ENCODE results near the gene DPF3.

DNA sequence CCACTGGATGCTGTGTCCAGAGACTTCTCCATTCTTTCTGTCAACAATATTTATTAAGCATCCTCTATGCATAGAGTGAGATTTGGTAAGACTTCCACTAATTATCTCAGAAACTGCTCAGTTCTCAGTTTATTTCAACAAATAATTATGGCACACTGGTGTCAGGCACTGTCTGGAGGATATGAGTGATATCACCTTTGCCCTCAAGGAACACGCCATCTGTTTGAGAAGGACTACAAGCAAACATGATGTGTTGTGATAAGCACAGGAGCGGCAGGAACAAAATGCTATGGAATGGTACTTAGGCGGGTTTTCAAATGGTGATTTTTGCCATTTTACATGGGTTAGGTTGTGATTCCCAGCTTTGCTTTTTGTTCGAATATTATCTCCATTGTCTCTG, 229.2 kb downstream of the DPF3 start:
- TF ChIP-seq, protein P1, sequence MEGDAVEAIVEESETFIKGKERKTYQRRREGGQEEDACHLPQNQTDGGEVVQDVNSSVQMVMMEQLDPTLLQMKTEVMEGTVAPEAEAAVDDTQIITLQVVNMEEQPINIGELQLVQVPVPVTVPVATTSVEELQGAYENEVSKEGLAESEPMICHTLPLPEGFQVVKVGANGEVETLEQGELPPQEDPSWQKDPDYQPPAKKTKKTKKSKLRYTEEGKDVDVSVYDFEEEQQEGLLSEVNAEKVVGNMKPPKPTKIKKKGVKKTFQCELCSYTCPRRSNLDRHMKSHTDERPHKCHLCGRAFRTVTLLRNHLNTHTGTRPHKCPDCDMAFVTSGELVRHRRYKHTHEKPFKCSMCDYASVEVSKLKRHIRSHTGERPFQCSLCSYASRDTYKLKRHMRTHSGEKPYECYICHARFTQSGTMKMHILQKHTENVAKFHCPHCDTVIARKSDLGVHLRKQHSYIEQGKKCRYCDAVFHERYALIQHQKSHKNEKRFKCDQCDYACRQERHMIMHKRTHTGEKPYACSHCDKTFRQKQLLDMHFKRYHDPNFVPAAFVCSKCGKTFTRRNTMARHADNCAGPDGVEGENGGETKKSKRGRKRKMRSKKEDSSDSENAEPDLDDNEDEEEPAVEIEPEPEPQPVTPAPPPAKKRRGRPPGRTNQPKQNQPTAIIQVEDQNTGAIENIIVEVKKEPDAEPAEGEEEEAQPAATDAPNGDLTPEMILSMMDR (IDR thresholded peaks at IDR 0.05): no peak
- TF ChIP-seq EP300 (IDR thresholded peaks at IDR 0.05) (no peak), POLR2A (IDR thresholded peaks at IDR 0.05) (no peak), POLR2AphosphoS5 (IDR thresholded peaks at IDR 0.05) (no peak)

Data from suprapubic skin (tissue), 4 donors.